Vagina (tissue), 2 donors: ENCODE data around the gene NFAM1.

Source experiments
- POLR2A ChIP-seq, 2 donors: fragments of 450-650 bp; IDR thresholded peaks; one replicate each; pipeline ENCODE4 v1.6.1; 2017; ENCODE audit warnings: antibody characterized with exemption in 2 of 2, mild to moderate bottlenecking in 2 of 2, moderate library complexity in 2 of 2
- TF ChIP-seq, protein P1 (sequence below), 3 experiments: fragments of 450-650 bp in 2 of 3; fragments of 200-600 bp in 1 of 3; sonication (generic) in 1 of 3; IDR thresholded peaks; one replicate each; pipeline ENCODE4 v1.5.1; 2017 to 2019; ENCODE audit warnings: antibody characterized with exemption in 3 of 3, mild to moderate bottlenecking in 2 of 3, moderate library complexity in 2 of 3

DNA sequence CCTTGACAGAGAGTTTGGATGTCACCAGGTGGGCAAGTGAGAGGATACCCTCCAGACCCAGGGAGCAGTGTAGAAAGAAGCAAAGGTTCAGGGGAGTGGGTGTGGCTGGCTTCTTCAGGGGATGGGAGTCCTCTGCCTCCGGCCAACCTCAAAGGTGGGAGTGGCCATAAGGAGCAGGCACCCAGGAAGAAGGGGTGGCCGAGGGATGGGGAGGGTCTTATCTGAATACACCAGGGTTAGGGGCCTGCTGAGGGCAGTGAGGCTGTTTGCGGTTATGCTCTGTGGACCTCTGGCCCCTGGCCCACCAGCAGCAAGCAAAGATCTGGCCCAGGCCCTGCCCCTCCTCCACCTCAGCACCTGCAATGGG is 6.2 kb downstream of the NFAM1 start:
- TF ChIP-seq, protein P1, sequence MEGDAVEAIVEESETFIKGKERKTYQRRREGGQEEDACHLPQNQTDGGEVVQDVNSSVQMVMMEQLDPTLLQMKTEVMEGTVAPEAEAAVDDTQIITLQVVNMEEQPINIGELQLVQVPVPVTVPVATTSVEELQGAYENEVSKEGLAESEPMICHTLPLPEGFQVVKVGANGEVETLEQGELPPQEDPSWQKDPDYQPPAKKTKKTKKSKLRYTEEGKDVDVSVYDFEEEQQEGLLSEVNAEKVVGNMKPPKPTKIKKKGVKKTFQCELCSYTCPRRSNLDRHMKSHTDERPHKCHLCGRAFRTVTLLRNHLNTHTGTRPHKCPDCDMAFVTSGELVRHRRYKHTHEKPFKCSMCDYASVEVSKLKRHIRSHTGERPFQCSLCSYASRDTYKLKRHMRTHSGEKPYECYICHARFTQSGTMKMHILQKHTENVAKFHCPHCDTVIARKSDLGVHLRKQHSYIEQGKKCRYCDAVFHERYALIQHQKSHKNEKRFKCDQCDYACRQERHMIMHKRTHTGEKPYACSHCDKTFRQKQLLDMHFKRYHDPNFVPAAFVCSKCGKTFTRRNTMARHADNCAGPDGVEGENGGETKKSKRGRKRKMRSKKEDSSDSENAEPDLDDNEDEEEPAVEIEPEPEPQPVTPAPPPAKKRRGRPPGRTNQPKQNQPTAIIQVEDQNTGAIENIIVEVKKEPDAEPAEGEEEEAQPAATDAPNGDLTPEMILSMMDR (IDR thresholded peaks at IDR 0.05) = no peak
- no peak for TF ChIP-seq POLR2A (IDR thresholded peaks at IDR 0.05)
